ENCODE results near the gene PCDH17. TPM values are rescaled to one million over a fixed set of nuclear protein-coding genes. Genes with fewer than 3 reads are reported as not detected.

PCDH17 gene
- total RNA-seq, 3 donors from 2014 or later: 1.3 to 5.9 (median 1.4) TPM

DNA sequence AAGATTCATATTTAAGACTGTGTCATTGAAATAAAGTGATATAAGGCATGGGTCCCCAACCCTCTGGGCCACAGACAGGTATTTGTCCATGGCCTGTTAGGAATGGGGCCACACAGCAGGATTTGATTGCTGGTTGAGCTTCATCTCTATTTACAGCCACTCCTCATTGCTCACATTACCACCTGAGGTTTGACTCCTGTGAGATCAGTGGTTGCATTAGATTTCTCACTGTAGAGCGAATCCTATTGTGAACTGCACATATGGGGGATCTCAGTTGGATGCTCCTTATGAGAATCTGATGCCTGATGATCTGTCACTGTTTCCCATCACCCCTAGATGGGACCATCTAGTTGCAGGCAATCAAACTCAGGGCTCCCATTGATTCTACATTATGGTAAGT is 132.1 kb downstream of the PCDH17 start:
- H3K36me3 ChIP-seq: peaks cover 4% of the 10 kb centered on the region
- H3K9me3 ChIP-seq: no peaks in the 10 kb centered on the region
- no peak for DNase-seq (ENCODE audit: low spot score in 2 of 2)
- no peaks in the 10 kb centered on the region for H3K4me1 ChIP-seq
- TF ChIP-seq POLR2AphosphoS5 (IDR thresholded peaks at IDR 0.05) (no peak), POLR2A (IDR thresholded peaks at IDR 0.05) (no peak)
- TF ChIP-seq, protein P1, sequence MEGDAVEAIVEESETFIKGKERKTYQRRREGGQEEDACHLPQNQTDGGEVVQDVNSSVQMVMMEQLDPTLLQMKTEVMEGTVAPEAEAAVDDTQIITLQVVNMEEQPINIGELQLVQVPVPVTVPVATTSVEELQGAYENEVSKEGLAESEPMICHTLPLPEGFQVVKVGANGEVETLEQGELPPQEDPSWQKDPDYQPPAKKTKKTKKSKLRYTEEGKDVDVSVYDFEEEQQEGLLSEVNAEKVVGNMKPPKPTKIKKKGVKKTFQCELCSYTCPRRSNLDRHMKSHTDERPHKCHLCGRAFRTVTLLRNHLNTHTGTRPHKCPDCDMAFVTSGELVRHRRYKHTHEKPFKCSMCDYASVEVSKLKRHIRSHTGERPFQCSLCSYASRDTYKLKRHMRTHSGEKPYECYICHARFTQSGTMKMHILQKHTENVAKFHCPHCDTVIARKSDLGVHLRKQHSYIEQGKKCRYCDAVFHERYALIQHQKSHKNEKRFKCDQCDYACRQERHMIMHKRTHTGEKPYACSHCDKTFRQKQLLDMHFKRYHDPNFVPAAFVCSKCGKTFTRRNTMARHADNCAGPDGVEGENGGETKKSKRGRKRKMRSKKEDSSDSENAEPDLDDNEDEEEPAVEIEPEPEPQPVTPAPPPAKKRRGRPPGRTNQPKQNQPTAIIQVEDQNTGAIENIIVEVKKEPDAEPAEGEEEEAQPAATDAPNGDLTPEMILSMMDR (IDR thresholded peaks at IDR 0.05): no peak
- H3K4me3 ChIP-seq: no peak overlapping the region
- intact Hi-C loops (cut with DNase I; ENCODE audit: low total_unique reads): no loop called here
- peaks cover 0 to 4% of the 10 kb centered on the region in 2 donors for H3K27me3 ChIP-seq
- no peak overlapping the region for H3K27ac ChIP-seq
